Islet of Langerhans (tissue), 1 donor: ENCODE measurements around the gene AADACL3.
A peak's percentile ranks its signal among the peaks of the same experiment; 100 is the strongest.
"Not testable (repeated sequence)": the region's sequence is repeated elsewhere in the genome, so short reads cannot be mapped to it uniquely, and the experiment has no call there.

Source experiments
- FAIRE-seq: peaks from one replicate; lab custom pipeline; 2011; peaks lifted over from hg19 to GRCh38; lab: Jason Lieb, UNC

Gene AADACL3

DNA sequence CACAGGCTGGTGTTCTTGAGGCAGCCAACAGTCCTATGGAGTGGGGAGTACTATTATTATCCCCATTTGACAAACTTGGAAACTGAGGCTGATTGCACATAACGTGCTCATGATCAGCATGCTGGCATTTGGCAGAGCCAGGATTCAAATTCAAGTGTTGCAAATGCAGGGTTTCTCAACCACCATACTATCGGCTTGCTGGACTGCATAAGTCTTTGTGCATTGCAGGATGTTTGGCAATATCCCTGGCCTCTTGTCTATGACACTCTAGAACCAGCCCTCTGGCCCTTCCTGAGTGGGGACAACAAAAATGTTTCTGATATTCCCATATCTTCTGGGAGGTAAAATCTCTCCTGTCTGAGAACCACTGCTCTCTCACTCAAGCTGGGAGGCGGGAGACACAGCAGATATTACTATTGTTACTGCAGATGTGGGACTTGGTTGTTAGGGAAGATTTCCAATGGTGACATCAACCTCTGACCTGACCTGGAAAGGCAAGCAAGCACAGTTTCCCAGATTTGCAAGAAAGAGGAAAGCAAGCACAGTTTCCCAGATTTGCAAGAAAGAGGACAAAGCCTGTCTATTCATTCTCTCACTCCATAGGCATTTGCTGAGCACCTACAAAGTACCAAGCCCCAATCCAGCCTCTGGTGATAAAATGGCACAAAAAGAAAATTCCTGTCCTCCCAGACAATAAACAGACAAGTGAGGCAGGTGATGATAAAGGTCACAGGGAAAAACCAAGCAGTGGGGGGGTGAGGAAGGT lies 1.0 kb upstream of the AADACL3 start:
- FAIRE-seq: no peak

- no peak for FAIRE-seq
Observed at GRCh38 chr1:12717301-12717838, 1.5 kb downstream of the AADACL3 start.

DNA sequence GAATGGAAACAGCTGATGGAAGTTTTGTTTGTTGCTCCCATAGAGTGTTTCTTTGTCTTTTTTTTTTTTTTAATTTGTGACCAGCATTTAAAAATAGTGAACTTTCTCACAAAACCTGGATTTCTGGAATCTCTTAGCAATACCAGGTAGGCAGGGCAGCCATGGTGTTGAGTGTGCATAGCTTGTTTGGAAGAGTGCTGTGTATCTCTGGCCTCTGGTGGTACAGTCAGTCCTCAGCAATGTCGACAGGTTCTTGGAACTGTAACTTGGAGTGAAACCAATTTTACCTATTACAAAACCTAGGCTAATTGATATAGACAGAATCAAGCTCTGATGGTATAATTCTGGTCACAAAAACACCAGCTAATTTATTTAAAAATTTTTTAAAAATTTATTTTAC lies 6.7 kb downstream of the AADACL3 start:
- FAIRE-seq: no peak

GRCh38 chr1:12728391-12728790 lies 12.5 kb downstream of the AADACL3 start:
- FAIRE-seq: no peak

DNA sequence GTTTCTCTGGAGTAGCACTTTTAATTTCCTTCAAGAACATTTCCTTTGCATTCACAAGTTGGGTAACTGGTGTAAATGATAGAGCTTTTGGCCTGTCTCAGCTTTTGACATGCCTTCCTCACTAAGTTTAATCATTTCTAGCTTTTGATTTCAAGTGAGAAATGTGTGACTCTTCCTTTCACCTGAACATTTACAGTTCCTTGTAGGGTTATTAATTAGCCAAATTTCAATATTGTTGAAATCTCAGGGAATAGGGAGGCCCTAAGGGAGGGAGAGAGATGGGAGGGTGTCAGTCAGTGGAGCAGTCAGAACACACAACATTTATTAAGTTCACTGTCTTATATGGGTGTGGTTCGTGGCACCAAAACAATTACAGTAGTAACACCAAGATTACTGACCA lies 14.2 kb downstream of the AADACL3 start:
- no peak for FAIRE-seq

DNA sequence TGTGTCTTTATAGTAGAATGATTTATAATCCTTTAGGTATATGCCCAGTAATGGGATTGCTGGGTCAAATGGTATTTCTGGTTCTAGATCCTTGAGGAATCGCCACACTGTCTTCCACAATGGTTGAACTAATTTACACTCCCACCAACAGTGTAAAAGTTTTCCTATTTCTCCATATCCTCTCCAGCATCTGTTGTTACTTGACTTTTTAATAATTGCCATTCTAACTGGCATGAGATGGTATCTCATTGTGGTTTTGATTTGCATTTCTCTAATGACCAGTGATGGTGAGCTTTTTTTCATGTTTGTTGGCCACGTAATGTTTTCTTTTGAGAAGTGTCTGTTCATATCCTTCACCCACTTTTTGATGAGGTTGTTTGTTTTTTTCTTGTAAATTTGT lies 15.2 kb downstream of the AADACL3 start:
- FAIRE-seq: not testable (repeated sequence)

GRCh38 chr1:12734651-12735050 lies 18.7 kb downstream of the AADACL3 start:
- no peak for FAIRE-seq

DNA sequence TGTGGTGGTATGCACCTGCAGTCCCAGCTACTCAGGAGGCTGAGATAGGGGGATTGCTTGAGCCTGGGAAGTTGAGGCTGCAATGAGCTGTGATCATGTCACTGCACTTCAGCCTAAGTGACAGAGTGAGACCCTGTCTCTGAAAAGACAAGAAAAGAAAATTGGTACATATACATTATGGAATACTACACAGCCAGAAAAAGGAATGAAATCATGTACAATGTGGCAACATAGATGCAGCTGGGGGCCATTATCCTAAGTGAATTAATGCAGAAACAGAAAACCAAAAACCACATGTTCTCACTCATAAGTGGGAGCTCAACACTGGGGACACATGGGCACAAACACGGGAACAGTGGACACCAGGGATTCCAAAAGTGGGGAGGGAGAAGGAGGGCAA lies 23.0 kb downstream of the AADACL3 start:
- no peak for FAIRE-seq

GRCh38 chr1:12739613-12740012 lies 23.7 kb downstream of the AADACL3 start:
- no peak for FAIRE-seq

DNA sequence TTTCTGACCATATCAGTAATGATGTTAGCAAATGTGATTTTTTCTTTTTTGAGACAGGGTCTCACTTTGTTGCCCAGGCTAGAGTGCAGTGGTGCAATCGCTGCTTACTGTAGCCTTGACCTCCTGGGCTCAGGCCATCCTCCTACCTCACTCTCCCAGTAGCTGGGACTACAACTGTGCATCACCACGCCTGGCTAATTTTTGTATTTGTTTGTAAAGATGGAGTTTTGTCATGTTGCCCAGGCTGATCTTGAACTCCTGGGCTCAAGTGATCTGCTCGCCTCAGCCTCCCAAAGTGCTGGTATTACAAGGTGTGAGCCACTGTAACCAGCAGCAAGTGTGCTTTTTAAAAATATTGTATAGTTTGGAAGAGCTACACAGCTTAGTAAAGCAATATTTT lies 26.0 kb downstream of the AADACL3 start:
- no peak for FAIRE-seq

DNA sequence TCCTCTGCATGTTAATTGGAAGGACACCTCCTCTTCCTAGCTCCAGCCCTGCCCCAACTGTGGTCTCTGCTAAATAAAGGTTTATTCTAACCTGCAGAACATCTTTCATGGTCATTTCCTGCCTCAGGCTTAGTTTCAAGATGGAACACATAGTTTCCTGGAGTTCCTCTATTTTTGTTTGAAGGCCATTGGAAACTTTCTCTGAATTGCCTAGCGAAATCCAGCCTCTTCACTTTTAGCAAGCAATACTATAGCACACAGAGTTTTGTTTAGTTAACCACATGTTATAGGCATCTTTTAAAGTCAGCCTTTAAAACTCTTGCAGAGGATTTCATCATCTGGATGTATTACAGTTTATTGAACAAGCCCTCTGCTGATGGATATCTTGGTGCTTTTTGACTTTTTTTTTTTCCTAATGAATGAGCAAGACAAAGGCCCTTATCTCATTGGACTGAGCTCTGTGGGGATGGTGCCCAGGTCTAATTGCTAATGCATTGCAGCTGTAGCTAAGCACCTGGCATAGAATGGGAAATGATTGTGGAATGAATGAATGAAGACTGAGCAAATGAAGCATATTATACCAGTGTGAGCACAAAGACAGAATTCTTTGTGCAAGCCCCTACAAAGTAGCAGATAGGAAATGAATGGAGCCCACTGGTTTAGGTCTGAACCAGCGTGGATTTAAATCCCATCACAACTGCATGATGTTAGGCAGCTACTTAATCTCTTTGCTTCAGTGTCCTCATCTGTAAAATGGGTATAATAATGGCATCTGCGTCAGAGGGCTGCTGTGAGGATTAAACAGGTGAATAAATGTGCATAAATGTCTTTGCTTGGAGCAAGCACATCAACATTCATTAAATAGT lies 29.4 kb downstream of the AADACL3 start:
- FAIRE-seq: no peak

DNA sequence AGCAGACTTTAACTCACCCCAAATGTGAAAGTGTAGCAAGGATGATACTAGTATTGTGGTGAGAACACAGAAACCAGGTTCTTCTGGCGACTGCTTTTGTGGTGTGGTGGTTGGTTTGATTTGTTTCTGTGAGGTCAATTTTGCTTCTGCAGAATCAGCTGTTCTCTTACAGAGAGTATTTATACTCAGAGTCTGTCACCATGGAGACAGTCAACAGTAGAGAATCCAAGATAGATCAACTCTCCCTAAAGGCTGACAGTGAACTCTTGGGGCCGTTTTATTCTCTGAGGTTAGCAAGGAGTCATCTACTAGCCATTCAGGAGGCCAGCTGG lies 30.0 kb downstream of the AADACL3 start, which contains the start of gene CFAP107:
Gene CFAP107 (plus strand): TSS at position 209 of the 332 bp plus-strand sequence. CDS start 231 bp downstream, outside the sequence.
- peak; percentile 99 for FAIRE-seq

DNA sequence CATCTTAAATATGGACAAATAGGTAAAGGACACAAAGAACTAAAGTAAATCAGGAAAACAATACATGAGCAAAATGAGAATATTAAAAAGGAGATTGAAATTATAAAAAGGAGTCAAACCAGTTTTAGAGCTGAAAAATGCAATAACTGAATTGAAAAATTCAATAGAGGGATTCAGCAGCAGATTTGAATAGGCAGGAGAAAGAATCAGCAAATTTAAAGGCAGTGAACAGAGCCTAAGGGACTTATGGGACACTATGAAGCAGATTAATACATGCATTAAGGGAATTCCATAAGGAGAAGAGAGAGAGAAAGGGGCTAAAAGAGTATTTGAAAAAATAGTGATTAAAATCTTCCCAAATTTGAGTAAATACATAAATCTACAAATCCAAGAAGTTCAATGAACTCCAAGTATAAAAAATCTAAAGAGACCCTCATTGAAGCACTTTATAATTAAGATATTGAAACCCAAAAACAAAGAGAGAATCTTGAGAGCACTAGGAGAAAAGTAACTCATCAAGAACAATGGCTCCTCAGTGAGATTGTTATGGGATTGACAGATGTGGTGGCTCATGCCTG lies 33.0 kb downstream of the AADACL3 start:
- no peak for FAIRE-seq

GRCh38 chr1:12754738-12755137 lies 38.8 kb downstream of the AADACL3 start:
- no peak for FAIRE-seq

GRCh38 chr1:12756273-12756672 lies 40.4 kb downstream of the AADACL3 start:
- no peak for FAIRE-seq

DNA sequence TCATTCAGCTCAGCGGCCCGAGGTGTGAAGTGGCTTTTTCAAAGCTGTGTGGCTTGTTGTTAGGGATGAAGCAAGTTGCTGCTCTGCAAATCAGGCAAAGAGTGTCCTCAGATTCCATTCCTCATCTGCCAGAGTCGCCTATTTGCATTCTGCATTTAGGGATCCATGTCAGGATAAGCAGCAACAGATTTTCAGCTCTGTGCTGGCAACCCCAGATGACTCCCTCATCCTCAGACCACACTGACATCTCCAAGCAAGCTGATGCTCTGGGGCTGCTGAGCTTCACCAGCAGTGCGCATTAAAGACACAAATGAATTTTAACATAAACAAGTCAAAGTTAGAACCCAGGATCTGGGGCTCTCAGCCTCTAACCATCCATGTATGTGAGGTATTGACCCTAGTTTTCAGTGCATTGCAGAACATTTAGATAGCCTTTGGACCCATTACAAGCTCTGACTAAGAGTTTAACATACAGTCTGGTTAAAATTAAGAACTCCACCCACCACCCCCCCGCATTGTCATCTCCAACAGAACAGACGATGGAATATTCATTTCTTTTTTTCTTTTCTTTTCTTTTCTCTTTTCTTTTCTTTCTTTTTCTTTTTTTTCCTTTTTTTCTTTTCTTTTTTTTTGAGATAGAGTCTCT lies 41.0 kb downstream of the AADACL3 start:
- no peak for FAIRE-seq

DNA sequence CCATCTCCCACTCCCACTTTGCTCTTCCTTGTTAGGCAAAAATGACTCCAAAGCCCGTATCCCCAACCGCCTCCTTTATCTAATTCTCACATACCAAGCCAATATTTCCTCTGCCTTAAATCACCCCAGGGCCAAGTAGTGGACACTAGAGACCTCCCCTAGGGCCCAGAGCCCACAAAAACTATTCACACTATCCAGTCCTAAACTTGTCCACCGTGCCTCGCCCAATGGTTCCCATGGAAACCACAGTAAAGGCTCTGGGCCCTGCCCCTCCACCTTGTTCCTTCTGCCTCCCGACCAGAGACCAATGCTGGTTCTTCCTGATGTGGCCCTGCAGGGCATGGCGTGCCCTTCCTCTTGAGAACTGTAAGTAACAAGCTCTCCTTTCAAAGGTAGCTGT lies 41.9 kb downstream of the AADACL3 start:
- no peak for FAIRE-seq

DNA sequence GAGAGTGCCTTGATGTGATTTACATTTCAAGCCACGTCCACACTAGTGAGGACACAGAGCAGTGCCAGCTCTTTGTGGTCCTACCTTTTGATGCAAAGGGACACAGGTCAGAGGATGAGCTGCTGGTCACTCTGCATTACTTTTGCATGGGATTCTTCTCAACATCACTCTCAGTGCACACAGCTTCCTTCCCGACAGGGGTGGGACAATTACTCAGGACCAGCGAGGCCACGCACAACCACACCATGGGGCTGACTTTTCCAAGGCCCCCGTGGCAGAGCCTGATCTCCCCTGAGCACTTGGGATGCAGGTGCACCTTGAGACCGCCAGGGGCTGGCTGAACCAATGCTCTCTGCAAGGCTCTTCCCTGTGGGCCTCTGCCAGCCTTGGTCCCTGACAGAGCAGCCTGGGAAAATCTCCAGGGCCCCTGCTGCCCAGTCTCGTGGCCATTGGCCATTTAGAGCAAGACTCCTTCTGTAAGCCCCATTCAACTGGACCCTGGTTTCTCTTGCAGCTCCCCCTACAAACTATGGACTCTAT lies 44.4 kb downstream of the AADACL3 start:
- FAIRE-seq: no peak

DNA sequence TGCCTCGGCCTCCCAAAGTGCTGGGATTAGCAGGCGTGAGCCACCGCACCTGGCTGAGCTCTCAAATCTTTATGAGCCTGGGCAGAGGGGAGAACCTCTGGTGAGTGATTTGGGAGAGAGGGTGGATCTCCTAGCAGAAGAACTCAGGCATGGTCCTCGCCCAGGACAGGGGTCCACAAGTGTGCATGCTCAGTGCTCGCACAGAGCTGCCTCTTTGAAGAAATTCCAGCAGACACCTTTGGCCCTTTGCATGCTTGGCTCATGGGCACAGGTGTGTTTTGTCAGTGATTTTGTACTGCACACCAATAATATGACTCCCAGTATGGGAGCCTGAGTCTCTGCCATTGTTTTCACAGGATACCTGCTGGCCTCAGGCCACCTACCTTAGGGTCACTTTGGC lies 45.9 kb downstream of the AADACL3 start:
- FAIRE-seq: no peak

DNA sequence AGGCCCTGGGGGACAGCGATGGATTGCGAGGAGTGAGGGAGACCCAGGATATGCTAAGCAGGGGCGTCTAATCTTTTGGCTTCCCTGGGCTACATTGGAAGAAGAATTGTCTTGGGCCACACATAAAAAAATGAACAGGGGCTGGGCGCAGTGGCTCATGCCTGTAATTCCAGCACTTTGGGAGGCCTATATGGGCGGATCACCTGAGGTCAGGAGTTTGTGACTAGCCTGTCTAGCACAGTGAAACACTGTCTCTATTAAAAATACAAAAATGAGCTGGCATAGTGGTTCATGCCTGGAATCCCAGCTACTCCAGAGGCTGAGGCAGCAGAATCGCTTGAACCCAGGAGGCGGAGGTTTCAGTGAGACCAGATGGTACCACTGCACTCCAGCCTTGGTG lies 46.9 kb downstream of the AADACL3 start:
- no peak for FAIRE-seq

- FAIRE-seq: no peak
Observed at GRCh38 chr1:12763479-12763878, 47.6 kb downstream of the AADACL3 start.

DNA sequence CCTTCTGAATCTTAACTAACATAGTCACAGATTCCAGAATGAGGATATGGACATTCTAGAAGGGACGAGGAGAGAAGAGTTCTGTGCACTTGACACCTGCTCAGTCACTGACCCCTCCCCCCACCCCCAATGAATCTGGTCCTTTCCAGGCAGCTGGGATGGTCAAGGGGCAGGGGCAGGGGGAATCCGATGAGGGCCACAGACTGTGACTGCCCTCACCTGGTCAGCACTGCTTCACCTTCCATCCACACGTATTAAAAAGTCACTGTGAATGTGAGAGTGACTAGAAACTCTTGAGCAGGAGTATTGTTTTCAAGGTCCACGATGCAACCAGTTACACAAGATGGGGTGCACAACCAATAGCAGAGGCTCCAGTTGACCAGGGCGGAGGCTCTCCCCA lies 48.1 kb downstream of the AADACL3 start:
- FAIRE-seq: no peak
